Measurements from ENCODE around the gene VPS52. TPM values are rescaled to one million over a fixed set of nuclear protein-coding genes. Genes with fewer than 3 reads are reported as not detected.
"Not testable (repeated sequence)": the region's sequence is repeated elsewhere in the genome, so short reads cannot be mapped to it uniquely, and the experiment has no call there.

VPS52 gene
- total RNA-seq, 1 experiment from 2014 or later = 23.2 TPM

DNA sequence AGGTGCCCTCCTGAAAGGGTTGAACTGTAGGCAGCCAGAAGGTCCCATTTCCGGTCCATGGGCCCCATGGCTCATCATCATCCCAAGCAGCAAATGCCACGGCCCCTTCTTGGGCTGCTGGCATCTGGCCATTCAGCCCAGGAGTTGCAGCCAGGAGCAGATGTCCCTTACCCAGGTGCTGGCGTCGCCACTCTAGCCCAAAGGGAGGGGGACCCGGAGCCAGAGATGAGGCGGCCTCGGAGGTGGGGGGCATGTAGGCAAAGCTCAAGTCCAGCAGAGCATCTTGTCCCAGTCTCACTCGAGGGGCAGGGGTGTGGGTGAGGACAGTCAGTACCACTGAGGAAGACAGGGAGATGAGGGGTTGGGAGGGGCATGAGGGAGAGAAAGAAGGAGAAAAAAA lies 33.4 kb upstream of the VPS52 start:
- DNase-seq (ENCODE audit: low spot score) = no peak

DNA sequence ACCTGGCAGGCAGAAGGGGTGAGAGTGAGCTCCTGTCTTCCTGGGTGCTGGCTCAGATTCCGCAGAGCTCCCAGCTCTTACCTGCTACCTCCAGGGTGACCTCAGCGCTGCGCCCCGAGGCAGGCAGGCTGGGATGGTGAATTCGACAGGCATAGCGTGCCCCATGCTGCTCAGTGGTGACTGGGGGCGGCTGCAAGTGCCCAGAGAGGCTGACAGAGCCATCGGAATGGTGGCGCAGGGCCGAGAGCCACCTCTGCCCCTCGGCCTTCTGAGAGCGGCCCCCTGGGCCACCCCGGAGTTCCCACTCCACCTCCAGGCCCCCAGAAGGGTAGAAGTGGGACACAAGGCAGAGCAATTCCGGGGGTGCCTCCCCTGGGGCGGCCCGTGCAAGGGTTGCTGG lies 32.5 kb upstream of the VPS52 start:
- DNase-seq (ENCODE audit: low spot score) = no peak

DNA sequence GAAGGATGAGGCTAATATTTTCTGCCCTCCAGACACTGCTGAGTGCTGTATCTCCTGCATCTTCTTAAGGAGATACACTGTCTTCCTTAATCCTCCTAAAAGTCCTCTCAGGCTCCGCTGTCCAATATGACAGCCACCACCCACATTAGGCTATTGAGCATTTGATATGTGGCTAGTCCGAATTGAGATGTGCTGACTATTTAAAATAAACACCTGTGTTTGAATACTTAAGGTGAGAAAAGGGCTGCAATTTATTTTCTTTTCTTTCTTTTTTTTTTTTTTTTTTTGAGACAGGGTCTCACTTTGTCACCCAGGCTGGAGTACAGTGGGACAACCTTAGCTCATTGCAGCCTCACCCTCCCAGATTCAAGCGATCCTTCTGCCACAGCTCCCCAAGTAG lies 30.2 kb upstream of the VPS52 start:
- DNase-seq (ENCODE audit: low spot score) = no peak

DNA sequence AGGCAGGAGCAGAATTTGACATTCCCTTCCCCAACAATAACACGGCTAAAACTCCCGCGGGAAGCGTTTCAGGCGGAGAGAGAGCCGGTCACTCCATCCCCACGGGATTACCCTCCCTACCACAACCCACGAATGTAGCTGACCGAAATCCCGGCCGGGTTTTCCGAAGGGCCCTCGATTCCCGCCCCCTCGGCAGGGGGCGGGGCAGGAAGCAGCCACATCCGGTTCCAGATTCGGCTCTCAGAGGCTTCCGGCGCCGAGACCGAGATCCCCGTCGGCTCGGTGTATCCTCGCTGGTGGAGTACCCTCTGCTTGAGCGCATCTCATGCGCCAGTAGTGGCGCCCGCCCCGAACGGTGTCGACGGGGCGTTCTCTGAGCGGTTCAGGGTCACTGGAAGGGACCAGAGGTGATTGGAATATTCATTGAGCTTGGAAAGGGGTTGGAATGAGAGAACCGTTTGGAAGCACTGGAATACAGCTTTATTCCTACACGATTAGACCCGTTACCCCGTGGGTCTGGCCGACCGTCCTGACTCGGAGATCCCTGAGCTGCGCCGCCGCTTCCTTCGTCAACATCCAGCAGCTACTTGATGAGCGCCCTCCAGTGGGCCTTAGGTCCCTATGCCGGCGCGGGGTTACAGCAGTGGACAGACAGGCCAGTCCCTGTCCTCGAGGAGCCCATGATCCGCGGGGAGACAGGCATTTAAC lies 27.7 kb upstream of the VPS52 start:
- peak; percentile 86 for DNase-seq (ENCODE audit: low spot score)

DNA sequence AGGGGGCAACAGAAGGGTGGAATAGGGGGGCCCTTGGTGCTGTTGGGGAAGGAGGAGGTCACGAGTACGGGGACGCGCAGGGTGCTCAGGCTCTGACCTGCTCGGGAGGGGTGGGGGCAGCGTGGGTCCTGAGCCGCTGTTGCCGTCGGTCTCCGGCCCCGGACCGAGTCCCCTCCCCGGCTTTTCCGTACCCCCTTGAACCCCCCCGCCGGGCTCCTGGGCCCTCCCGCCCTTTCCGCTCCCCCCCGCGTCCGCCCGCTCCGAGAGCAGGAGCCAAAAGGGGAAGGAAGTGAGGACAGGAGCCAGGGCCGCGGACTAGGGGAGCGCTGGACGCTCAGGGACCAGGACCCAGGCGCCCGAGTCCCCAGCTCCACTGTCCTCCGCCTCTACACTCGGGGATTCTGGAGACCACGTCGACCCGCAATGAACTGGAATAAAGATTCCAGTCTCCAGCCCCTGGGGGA lies 27.1 kb upstream of the VPS52 start, which contains the start of gene RGL2:
Gene RGL2 (minus strand): TSS at position 170 of the 464 bp plus-strand sequence. CDS start 332 bp downstream, outside the sequence.
- DNase-seq (ENCODE audit: low spot score) = peak; percentile 29

DNA sequence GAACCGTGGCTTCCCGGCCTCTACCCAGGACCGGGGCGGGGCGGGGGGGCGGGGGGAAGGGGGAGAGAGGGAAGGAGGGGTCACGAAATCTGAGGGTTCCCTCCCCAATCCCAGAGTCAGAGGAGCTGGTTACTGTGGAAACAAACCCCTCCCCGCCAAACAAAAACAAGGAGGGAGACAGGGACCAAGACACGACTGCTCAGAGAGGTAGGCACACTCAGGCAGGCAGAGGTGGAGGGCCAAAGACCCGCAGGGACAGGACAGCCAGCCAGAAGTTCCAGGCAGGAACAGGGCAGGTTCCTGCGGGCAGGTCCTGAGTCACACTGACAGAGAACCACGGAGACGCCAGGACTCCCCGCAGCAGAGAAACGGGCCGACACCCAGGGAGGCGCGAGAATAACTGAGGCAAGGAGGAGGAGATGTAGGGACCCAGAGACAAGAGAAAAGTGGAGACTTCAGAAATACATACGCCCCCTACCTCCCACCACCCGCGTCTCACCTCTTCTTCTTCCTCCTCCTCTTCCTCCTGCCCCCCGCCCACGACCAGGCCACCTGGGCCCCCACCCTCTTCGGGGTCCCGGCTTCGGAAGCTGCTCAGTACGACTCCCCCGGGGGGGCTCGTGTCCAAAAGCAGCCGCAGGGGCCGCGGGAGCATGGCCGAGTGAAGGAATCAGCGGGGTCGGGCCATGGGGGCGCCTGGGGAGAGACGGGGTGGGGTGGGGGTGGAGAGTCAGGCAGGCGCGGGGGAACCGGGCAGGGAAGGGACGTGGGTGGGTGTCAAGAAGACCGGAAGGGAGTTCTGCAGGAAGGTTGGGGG lies 26.5 kb upstream of the VPS52 start:
- DNase-seq (ENCODE audit: low spot score) = peak; percentile 76

DNA sequence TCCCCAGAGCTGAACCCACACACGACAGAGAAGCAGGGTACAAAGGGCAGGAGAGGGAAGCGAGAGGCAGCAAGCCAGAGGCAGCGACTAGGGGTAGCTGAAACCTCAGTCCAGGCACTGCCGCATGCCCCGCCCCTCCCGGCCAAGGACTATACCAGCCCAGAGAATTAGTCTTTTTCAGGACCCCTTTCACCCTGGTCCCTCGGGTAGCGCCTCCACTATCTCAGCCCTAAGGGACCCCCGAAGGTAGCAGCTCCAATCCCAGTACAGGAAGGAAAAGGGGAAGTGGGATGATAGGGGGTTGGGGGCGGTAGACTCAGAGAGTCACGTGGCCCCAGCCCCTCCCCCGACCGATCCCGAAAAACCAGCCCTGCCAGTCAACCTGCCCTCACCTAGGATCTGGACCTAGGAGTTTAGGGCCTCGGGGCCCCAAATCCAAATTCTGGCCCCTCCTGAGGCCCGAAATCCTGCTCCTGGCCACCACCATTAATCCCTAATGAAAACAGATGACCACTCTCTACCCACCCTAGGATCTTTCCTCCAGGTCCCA lies 25.8 kb upstream of the VPS52 start:
- DNase-seq (ENCODE audit: low spot score) = no peak

DNA sequence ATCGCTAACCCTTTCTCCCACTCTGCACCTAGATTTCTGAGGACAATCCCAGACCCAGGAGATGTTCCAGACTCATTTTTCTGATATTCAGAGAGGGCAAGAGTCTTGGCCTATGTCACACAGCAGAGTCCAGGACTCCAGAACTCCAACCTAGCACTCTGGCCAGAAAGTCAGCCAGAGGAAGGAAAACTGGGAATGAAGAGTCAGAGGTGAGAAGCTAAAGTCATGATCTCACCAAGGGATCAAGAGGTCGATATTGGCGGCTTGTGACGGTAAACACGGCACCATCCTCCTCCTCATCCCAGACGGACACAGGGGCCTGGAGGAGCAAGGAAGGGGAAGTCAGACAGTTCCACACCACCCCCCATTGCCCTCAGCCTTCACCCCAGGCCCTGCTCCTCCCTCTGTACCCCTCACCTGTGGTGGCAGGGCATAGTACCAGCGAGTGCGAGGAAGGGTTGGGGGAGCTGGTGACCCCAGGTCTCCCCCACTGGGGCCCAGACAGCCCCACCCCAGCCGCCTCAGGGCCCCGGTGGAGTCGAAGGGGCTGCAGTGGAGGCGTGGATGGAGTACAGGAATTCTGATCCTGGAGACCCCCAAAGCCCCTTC lies 25.2 kb upstream of the VPS52 start:
- DNase-seq (ENCODE audit: low spot score) = no peak

DNA sequence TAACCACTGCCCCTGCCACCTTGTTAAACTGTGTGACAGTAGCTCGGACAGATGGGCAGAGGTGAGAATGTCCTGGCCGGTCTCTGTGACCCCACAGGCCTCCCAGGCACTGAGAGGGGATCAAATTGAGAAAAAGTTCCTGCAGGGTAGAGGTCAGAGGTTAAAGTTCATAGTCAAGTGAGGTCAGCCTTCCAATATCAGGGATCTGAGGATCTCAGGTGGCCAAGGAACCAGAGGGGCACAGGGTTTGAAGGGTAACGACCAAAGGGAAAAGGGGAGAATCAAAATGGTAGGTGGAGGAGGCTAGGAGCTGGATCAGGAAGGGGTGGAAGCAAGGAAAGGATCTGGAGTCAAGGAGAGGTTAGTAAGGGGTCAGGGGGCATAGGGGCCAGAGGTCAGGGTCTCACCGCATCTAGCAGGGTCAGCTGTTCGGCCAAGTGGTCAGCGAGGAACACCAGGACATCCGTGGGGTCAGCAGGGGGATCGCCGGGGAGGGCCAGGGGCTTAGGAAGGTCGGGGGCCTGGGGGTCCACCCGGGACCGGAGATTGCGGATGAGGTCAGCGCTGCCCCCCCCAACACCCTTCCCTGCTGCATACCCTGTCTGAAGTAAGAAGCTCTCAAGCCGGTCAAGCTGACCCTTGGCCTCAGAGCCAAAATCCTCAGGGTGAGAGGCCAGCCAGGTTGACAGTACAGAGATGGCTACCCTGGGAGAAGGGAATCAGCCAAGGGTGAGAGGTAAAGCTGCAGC lies 24.1 kb upstream of the VPS52 start:
- no peak for DNase-seq (ENCODE audit: low spot score)

DNA sequence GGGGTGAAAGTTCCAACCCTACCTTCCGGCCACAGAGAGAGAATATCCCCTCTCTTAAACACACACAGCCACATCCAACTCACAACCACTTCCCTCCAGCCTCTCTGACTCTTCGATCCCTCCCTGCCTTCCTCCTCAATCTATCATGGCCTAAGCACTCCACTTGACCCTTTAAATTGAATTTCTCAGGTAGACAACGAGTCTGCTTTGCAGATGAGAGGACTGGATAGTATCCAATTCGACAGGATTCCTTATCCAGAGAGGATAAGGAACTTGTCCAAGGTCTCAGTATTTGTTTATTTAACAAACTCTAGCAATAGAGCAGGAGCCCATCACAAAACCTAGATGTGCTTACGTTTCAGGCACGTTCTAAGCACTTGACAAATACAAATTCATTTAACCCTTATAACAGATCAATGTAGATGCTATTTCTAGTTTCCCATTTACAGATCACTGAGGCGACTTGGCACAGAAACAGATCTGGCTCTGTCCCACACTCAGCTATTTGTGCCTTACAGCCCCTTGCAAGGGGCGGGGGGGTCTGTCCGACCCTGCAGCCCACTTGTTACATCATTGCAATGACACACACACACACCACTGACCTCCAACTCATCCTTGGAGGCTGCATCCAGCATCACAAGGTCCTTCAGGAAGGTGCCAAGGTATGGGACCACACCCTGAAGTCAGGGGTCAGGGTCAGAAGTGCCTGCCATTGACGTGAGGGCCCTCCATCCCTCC lies 22.6 kb upstream of the VPS52 start:
- DNase-seq (ENCODE audit: low spot score) = no peak

DNA sequence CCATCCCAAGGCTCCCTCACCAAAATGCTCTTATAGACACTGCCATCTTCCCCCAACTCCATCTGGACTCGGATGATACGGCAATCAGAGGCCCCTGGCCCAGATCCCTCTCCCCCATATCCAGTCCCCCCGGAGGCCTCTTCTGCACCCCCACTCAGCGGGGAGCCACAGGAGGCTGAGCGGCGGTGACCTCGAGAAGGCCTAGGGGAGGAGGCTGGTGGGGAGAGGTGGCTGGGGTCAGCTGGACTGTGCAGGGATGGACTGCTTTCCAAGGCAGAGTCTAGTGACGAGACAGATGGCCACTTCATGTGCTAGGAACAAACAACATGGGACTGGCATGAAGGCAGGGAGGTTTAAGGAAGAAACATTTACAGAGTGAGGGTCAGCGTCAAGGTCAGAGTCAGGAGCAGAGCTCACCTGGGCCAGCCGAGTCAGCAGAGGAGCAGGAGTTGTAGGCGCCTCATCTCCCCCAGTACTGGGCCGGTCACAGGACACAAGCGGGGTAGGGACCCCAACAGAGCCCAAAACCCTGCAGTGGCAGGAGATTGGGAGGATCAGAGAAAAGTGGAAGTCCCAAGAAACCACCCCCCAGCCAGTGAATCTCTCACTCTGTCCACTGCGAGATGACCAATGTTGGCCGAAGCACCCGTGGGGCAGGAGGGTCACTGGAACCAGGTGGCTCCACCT lies 21.5 kb upstream of the VPS52 start:
- no peak for DNase-seq (ENCODE audit: low spot score)

DNA sequence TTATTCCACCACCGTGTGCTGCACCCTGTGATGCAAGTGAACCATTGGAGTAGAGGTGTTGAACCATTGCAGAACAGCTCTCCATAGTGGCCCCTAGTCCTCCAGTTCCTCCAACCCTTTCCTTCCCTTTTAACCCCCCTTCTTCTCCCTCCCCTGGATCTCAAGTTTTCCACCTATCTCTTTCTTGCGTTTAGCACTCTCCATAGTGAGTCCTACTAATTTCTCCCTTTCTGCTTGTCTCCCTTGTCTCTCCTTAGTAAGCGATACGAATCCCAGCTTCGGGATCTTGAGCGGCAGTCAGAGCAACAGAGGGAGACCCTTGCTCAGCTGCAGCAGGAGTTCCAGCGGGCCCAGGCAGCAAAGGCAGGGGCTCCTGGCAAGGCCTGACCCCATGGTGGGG lies 18.8 kb upstream of the VPS52 start:
- DNase-seq (ENCODE audit: low spot score) = no peak

DNA sequence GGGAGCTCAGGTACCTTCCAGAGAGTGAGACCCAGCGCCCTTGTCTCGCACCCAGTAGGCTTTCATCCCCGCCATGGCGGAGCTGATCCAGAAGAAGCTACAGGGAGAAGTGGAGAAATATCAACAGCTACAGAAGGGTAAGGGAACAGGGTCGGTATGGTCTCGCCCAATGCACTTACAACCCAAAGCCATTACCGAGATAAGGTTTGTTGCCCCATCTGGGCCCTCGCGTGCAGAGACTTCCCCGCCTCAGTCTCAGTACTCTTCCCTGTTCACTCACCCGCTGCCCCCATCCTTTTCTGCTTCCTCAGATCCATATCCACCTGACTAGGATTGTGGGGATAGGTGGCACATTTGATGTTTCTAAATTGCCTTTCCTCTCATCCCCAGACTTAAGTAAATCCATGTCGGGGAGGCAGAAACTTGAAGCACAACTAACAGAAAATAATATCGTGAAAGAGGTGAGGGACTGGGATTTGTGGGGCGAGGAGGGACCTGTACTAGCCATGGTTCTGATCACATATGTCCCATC lies 18.2 kb upstream of the VPS52 start:
- no peak for DNase-seq (ENCODE audit: low spot score)

DNA sequence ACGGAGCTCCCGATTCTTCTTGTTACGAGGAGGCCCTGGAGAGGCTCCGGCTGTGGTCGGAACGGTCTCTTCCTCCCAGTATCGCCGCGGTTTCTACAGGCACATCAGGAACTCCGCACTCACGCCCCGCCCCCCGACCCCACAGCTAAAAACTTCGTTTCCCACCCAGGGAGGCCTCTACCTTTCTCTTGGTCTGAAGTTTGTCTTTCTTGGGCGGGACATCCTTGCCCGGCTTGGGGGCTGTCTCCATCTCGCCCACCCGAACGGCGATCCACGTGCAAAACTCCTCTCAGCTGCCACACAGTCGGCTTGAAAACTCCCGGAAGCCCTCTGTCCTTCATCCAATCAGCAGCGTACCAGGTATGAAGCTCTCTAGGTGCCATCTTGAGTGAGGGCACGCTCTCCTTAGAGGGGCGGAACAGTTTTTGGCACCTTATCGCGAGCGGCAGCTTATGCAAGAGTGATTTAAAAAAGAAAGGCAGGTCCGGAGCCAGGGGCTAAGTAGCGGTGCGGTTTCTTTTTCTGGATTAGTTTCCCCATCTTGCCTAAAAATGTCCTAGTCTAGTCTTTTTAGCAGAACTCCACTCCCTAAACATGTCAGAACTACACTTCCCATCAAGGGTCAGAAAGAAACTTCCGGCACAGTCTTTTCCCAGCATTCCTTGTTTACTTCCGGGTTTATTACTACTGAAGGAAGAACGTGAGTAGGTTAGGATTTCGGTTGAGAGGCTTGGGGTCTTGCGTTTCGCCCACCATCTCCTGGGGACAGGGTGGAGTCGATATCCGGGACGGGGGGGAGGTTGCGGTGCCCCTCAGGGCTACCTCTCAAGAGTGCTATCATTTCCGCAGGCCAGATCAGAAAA lies 17.5 kb upstream of the VPS52 start, which contains the start of the genes PFDN6 and WDR46:
Gene PFDN6 (plus strand): TSS at position 681 of the 863 bp plus-strand sequence. CDS start 256 bp downstream, outside the sequence.
Gene WDR46 (minus strand): TSS at position 319 of the 863 bp plus-strand sequence. CDS start 69 bp downstream, at position 250.
- DNase-seq (ENCODE audit: low spot score) = peak; percentile 85

DNA sequence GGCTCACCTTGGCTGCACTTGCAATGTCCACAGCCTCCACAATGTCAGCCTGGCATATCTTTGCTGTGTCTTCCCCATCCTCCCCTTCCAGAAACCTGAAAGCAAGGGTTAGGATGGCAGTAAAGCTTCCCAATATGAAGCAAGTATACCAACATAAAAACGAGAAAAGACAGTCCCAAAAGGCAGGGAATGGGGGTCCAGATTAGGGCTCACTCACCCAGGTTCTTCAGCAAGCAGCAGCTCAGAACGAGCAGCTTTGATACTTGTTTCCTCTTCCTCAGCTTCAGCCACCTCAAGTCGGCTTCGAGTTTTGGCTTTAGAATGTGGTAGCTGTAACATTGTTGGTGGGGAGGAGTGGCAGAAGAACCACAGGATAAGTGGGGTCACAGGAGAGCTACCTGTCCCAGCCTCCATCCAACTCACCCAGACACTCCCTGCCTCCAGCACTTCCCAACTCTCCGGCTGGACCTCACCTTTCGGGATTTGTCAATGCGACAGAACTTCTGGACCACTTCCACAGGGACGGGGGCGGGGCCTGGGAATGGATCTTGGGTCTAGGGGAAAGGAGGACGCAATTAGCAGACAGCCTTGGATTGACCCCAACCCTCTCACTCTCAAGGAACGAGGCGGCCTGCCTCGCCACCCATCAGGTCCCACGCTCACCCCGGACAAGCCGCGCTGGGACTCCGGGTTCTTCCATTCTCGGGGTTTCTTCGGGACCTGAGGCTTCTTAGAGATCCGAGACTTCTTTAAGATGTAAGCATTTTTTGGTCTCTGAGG lies 16.7 kb upstream of the VPS52 start:
- DNase-seq (ENCODE audit: low spot score) = no peak

DNA sequence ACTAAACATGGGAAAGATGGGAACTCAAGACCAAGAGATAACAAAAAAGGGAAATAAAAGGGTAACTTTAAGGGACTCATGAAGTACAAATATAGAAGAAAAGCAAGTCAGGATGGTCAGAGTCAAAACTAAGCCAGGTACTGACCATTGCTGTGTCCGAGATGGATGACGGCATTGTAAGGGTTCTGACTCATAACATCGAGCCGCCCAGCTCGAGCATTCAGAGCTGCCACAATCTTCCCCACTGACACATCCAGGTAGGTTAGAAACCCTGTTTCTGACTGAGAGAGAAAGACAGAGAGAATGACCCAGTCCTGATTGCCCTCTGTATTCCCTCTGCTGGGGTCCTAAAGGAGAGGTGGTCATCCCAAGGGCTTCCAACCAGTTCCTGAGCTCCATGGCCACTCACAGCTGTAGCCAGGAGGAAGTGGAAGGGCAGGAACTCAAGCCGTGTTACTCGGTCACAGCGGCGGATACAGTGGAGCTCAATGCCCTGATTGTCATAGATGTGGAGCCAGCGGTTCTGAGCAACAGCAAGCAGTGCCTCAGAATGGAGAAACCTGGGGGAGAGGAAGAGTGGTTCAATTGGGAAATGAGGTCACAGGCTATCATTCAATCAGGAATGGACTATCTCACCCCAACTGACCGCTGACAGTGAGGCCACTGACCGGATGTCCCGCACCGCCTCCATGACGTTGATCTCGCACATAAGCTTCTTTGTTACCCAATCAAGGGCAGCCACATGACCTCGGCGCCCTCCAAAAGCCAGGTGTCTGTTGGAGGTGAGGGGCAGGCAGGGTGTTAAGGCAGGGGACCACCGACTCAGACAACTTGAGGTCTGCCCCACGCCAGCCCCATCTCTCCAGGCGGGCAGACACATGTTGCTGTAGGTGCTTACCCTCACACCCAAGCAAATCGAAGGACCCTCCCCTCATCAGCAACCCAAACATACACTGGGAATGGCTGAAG lies 15.6 kb upstream of the VPS52 start:
- DNase-seq (ENCODE audit: low spot score) = no peak

DNA sequence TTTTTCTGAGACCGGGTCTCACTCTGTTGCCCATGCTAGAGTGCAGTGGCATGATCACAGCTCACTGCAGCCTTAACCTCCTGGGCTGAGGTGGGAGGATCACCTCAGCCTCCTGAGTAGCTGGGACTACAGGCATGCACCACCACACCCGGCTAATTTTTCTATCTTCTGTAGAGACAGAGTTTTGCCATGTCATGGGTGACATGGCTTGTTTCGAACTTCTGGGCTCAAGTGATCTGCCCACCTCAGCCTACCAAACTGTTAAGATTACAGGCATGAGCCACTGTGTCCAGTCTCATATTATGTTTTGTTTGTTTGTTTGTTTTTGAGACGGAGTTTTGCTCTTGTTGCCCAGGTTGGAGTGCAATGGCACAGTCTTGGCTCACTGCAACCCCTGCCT lies 13.5 kb upstream of the VPS52 start:
- DNase-seq (ENCODE audit: low spot score) = not testable (repeated sequence)

All from A172 (cell line).